ENCODE data around the gene RAPSN. TPM values are rescaled to one million over a fixed set of nuclear protein-coding genes. Genes with fewer than 3 reads are reported as not detected.

The RAPSN gene
- total RNA-seq, 1 donor = 0.09 TPM

DNA sequence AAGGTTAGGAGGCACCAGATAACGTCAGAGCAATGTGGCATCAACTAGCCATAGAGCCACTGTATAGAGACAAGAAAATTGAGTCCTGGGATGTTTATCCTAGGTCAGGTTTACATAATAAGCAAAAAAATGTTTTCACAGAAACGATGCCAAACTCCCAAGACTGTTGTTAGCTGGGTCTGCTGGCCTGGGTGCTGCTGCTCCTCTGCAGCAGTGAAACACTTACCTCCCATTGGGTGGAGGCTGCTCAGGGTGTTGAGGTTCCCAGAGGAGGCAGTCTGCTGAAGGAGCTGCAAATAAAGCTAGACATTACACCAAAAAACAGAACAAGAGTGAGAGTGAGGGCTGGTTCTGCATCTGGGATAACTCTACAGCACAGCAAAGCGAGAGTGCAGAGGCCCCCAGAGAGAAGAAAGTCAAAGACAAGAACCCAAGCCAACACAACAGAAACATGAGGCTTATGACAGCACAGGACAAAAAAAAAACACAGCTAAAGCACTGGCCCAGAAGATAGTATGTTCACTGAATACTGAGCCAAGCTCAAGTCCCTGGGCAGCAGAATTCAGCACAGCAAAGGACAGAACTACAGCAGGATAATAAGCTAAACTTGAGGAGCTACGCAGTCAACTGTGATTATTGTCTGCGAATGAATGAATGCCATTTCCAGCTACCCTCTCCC lies 29.9 kb upstream of the RAPSN start:
- TF ChIP-seq, protein P1, sequence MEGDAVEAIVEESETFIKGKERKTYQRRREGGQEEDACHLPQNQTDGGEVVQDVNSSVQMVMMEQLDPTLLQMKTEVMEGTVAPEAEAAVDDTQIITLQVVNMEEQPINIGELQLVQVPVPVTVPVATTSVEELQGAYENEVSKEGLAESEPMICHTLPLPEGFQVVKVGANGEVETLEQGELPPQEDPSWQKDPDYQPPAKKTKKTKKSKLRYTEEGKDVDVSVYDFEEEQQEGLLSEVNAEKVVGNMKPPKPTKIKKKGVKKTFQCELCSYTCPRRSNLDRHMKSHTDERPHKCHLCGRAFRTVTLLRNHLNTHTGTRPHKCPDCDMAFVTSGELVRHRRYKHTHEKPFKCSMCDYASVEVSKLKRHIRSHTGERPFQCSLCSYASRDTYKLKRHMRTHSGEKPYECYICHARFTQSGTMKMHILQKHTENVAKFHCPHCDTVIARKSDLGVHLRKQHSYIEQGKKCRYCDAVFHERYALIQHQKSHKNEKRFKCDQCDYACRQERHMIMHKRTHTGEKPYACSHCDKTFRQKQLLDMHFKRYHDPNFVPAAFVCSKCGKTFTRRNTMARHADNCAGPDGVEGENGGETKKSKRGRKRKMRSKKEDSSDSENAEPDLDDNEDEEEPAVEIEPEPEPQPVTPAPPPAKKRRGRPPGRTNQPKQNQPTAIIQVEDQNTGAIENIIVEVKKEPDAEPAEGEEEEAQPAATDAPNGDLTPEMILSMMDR (IDR thresholded peaks at IDR 0.05; ENCODE audit: insufficient read depth, low read length) = no peak
- no peak overlapping the region for H3K4me3 ChIP-seq (ENCODE audit: low read depth, low read length)
- peak; percentile 38 for DNase-seq (ENCODE audit: low read depth)

DNA sequence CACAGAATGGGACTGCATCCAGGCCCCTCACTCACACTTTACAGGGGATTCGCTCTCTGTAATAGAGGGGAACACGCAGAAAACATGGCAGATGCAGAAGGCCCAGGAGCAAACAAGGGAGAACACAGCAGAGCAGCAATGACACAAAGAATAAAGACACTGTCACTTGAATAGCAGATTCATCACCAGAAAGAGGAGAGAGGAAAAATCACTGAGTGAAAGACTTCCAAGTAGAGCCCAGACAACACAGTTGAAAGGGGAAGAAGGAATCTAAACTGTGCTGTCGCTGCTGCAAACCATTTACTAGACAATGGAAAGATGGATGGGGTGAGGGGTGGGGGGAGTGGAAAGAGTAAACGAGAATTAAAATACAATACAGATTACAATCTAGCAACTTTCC lies 28.8 kb upstream of the RAPSN start:
- no peak for DNase-seq (ENCODE audit: low read depth)
- no peak overlapping the region for H3K4me3 ChIP-seq (ENCODE audit: low read depth, low read length)
- TF ChIP-seq, protein P1 (IDR thresholded peaks at IDR 0.05; ENCODE audit: insufficient read depth, low read length) = no peak

DNA sequence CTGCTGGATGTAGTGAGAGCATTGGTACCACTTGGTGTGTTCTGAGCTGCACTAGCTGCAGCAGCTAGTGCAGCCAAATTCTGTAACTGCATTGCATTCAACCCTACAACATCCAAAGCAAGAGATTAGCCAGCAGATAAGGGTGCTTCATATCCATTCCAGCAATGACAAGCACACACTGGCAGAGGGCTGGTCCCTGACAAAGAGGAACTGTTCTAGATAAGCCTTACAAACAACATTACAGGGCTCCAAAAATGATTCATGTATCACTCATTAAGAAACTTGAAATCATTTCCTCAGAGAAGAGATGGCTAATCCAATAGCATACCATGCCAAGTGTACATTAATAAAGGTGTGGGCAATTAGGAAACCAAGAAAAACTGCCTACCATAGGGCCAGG lies 28.4 kb upstream of the RAPSN start:
- DNase-seq (ENCODE audit: low read depth) = peak; percentile 86
- H3K4me3 ChIP-seq (ENCODE audit: low read depth, low read length) = no peak overlapping the region
- TF ChIP-seq, protein P1 (IDR thresholded peaks at IDR 0.05; ENCODE audit: insufficient read depth, low read length) = no peak

DNA sequence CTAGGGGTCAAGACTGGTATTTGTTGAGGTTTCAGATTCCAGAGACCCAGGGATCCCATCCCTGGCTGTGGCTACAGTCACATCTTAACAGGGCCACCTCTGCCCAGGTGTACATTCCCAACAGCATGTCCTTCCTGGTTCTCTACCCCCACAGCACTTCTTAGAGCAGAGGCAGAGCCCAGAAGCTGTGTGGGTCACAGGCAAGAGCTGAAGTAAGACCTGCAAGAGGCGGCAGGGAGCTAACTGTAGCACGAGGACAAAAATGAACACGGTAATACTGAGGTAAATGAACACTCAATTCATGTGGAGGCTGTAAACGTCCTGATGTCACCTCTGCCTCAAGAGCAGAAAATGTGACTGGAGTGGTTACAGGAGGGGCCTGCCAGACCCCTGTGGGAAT lies 21.7 kb upstream of the RAPSN start:
- DNase-seq (ENCODE audit: low read depth) = no peak
- TF ChIP-seq, protein P1 (IDR thresholded peaks at IDR 0.05; ENCODE audit: insufficient read depth, low read length) = no peak
- H3K4me3 ChIP-seq (ENCODE audit: low read depth, low read length) = no peak overlapping the region

DNA sequence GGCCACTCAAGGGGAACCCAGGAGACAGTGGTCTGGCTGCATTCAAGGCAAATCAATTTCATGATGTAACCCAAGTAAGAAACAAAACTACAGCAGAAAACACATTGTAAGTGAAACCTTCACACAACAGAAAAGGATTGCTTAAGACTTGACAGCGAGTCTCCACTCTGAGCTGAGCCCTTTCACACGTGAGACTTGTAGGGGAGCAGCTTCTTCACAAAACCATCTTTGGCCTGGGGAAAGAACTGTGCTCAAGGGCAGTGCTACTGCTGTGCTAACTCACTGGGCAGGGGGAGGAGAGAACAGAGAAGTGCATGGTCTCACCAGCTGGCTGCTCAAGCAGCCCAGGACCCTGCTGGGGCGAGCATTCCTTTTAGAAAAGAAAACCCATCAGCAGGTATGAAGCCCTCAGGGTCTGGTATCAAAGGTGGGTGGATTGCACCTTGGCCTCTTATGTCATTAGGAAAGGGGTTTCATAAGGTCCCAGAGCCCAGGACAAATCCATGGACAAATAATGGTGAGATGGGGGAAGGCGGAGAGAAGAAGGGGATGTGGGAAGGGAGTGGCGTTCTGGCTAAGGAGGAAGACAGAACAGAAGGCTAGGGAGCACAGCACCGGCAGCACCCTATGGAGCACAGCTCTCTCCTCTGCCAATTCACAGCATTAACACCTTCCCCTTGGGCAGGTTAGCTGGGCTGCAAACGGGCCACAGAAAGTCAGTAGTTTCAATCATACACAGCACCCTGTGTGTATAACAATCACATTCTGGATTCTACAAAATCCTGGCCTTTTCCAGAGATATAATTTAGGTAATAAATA lies 20.6 kb upstream of the RAPSN start:
- TF ChIP-seq, protein P1 (IDR thresholded peaks at IDR 0.05; ENCODE audit: insufficient read depth, low read length) = no peak
- H3K4me3 ChIP-seq (ENCODE audit: low read depth, low read length) = no peak overlapping the region
- DNase-seq (ENCODE audit: low read depth) = peak; percentile 43

DNA sequence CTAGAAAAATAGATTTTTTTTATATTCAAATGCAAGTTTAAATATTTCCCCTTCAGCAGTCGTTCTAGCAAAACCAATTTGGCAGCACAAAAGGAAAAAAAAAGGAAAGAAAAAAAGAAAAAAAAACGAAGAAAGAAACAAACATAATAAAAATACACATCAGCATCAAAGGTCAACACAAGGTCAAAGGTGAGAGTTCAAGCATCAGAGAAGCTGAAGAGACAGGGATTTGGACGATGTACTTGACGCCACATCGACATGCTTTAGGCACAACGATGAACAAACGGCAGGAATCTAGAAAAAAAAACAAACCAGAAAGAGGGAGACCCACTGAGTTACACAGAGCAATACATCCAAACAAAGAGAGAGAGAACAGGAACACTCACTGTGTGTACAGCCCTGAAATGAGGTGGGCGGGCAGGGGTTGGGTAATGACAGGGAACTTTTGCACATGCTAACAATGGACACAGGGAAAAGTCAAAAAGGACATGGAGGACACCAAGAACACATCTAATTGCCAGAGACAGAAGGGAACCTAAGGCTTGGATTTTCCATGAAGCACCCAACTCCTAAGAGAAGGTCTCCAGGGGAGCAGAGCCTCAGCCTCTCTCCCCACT lies 19.8 kb upstream of the RAPSN start:
- no peak overlapping the region for H3K4me3 ChIP-seq (ENCODE audit: low read depth, low read length)
- no peak for DNase-seq (ENCODE audit: low read depth)
- TF ChIP-seq, protein P1 (IDR thresholded peaks at IDR 0.05; ENCODE audit: insufficient read depth, low read length) = no peak
